Mesothelial cell of epicardium (in vitro differentiated cells): Measurements from ENCODE around the gene BMP6. TPM values are rescaled to one million over a fixed set of nuclear protein-coding genes. Genes with fewer than 3 reads are reported as not detected.

Experiments used
- DNase-seq, 2 experiments: peaks; one replicate each; pipeline ENCODE4 v3.0.0; 2021; ENCODE audit warnings: low spot score in 2 of 2; ENCODE audit not compliant: unreplicated experiment in 2 of 2
- H3K27ac Mint-ChIP-seq: 2 replicates; pipeline ENCODE4 v1.8.0; 2021; ENCODE audit warnings: mixed read lengths
- H3K27me3 Mint-ChIP-seq: 2 replicates; pipeline ENCODE4 v1.8.0; 2021; ENCODE audit warnings: low read depth, mixed read lengths
- H3K36me3 Mint-ChIP-seq: 2 replicates; pipeline ENCODE4 v1.8.0; 2021; ENCODE audit warnings: mixed read lengths
- H3K4me1 Mint-ChIP-seq: 2 replicates; pipeline ENCODE4 v1.8.0; 2021; ENCODE audit warnings: mixed read lengths
- H3K4me3 Mint-ChIP-seq: 2 replicates; pipeline ENCODE4 v1.8.0; 2021; ENCODE audit warnings: mild to moderate bottlenecking, moderate library complexity, mixed read lengths
- H3K9me3 Mint-ChIP-seq: 2 replicates; pipeline ENCODE4 v1.8.0; 2021; ENCODE audit warnings: mixed read lengths
- total RNA-seq: library from RNA; stranded (reverse); gene quantifications from 3 replicates; pipeline ENCODE4 v1.2.1, GENCODE V29; 2021
- TF ChIP-seq, protein P1 (sequence below): fragments of 200-600 bp; sonication (generic); IDR thresholded peaks from one replicate; pipeline ENCODE4 v1.5.0; 2021; ENCODE audit warnings: antibody characterized with exemption; ENCODE audit not compliant: unreplicated experiment

Gene BMP6
- total RNA-seq, 1 donor from 2014 or later: 3.6 TPM

DNA sequence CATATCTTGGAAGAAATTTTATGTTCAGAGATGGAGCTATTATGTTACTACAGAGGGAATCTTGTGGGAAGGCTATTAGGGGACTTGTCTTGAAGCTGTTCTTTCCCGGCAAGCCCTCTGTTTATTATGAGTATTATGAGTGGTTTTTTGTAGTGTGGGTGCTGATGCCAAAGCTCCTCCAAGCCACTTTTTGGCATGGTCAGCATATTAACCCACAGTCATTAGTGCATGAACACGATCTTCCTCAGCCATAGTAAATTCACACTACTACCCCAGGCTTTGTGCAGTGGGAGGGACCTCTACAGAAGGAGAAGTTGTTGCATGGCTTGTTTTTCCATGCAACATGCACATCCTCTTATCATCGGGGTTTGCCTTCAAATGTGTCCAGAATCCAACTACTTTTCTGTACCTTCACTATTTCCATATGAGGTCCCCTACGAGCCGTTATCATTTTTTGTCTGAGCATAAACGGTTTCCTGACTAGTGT, 6.5 kb upstream of the BMP6 start:
- H3K27ac Mint-ChIP-seq: no peak overlapping the region
- TF ChIP-seq, protein P1, sequence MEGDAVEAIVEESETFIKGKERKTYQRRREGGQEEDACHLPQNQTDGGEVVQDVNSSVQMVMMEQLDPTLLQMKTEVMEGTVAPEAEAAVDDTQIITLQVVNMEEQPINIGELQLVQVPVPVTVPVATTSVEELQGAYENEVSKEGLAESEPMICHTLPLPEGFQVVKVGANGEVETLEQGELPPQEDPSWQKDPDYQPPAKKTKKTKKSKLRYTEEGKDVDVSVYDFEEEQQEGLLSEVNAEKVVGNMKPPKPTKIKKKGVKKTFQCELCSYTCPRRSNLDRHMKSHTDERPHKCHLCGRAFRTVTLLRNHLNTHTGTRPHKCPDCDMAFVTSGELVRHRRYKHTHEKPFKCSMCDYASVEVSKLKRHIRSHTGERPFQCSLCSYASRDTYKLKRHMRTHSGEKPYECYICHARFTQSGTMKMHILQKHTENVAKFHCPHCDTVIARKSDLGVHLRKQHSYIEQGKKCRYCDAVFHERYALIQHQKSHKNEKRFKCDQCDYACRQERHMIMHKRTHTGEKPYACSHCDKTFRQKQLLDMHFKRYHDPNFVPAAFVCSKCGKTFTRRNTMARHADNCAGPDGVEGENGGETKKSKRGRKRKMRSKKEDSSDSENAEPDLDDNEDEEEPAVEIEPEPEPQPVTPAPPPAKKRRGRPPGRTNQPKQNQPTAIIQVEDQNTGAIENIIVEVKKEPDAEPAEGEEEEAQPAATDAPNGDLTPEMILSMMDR: no peak
- no peak for DNase-seq
- H3K36me3 Mint-ChIP-seq: no peaks in the 10 kb centered on the region
- peaks cover 22% of the 10 kb centered on the region for H3K9me3 Mint-ChIP-seq
- H3K27me3 Mint-ChIP-seq: peaks cover 34% of the 10 kb centered on the region
- no peak overlapping the region for H3K4me3 Mint-ChIP-seq
- peaks cover 2% of the 10 kb centered on the region for H3K4me1 Mint-ChIP-seq

DNA sequence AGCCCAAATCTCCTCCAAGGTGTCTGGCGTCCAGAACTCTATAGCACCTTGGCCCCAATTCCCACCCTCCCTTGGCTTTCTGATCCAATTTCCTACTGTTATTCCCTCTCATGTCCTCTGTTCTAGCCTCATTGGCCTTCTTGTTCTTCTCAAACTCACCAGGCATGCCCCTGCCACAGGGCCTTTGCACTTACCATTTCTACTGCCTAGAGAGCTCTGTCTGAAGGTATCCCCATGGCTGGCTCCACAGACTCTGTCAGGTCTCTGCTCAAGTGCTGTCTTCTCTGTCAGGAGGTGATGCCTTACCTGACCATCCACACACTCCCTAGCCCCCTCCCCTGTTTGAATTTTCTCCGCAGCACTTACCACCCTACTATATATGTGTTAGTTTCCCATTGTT, 5.6 kb upstream of the BMP6 start:
- Mint-ChIP-seq H3K27me3 (peaks cover 44% of the 10 kb centered on the region), H3K27ac (no peak overlapping the region), H3K9me3 (peaks cover 15% of the 10 kb centered on the region), H3K4me1 (peaks cover 2% of the 10 kb centered on the region), H3K36me3 (no peaks in the 10 kb centered on the region), H3K4me3 (no peak overlapping the region)
- TF ChIP-seq, protein P1: no peak
- DNase-seq: no peak

DNA sequence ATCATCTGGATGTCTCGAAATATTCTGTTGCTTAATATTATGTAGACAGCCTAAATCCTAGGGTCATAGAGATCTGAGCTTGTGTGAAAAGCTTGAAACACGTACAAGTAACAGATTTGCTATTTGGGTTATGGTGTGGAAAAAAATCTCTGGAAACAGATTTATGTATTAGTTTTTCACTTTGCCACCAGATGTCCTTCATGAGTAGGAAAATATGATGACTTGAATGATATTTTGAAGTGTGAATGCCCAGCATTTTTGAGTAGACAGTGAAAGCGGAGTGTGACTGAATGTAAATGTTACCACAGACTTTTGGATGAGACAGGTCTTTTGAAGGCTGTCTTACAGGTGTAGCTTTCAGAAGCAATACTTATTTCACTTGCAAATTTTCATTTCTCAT, 4.2 kb upstream of the BMP6 start:
- H3K4me3 Mint-ChIP-seq: no peak overlapping the region
- TF ChIP-seq, protein P1: peak; percentile 50
- peaks cover 56% of the 10 kb centered on the region for H3K27me3 Mint-ChIP-seq
- no peak overlapping the region for H3K27ac Mint-ChIP-seq
- peaks cover 10% of the 10 kb centered on the region for H3K4me1 Mint-ChIP-seq
- H3K9me3 Mint-ChIP-seq: peaks cover 4% of the 10 kb centered on the region
- DNase-seq: no peak
- no peaks in the 10 kb centered on the region for H3K36me3 Mint-ChIP-seq

DNA sequence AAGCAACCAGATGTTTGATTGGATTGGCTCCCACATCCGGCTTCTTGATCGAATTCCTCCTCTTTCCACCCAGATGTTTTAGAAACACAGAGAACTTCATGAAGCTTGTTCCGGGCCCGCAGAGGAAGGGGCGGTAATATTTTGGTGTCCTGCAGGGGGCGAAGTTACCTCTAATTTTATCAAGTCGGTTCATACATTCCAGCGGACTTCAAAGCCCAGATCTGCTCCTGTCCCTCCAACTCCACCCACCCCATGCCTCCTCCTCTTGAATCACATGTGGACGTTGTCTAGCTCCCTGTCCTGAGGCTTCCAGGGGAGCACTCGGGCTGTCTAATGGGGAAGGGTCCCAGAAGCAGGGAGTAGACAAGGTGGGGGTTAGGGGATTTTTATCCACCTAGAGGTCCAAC, 2.9 kb upstream of the BMP6 start:
- peak; percentile 56 to 85 for DNase-seq
- peaks cover 62% of the 10 kb centered on the region for H3K27me3 Mint-ChIP-seq
- no peak overlapping the region for H3K4me3 Mint-ChIP-seq
- TF ChIP-seq, protein P1: peak; percentile 83
- peaks cover 15% of the 10 kb centered on the region for H3K4me1 Mint-ChIP-seq
- no peaks in the 10 kb centered on the region for H3K36me3 Mint-ChIP-seq
- H3K9me3 Mint-ChIP-seq: no peaks in the 10 kb centered on the region
- no peak overlapping the region for H3K27ac Mint-ChIP-seq

DNA sequence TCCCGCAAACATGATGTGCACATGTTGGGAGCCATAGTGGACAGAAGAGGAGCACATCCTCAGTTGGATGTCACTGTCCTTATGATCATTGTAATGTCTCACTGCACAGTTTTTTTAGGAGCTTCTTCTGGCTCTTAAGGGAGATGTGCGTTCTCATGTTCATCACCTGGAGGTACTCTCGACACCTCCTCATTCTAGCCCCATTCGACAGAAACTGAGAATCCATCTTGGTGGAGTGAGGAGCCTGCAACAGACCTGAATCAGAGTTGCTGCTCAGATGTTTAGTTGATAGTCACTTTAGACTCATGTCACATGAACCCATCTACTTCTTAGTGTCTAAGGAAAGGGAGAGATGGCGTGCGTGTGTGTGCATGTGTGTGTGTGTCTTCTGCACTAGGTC, 2.3 kb upstream of the BMP6 start:
- Mint-ChIP-seq H3K9me3 (no peaks in the 10 kb centered on the region), H3K4me3 (no peak overlapping the region), H3K36me3 (no peaks in the 10 kb centered on the region), H3K27ac (no peak overlapping the region), H3K4me1 (peaks cover 18% of the 10 kb centered on the region), H3K27me3 (peaks cover 67% of the 10 kb centered on the region)
- no peak for DNase-seq
- TF ChIP-seq, protein P1: no peak

DNA sequence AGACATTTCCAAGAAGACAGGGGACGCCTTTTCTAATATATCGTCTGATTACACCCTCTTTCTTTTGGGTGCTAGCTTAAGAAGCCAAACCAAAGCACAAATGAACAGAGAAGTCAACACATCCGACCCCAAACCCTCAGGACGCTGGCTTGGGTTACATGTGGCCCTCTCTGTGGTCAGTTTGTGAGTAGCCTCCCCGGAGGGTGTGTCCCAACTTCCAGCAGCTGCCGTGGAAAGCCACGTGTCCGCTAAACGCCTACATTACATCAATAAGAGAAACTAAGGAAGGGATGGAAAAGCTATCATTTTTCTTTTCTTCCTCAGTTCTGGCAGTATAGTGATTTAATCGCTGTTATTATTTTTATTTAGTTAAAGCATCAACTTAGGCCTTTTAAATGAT, 487 bp upstream of the BMP6 start:
- peak overlapping the region; percentile 82 for H3K4me3 Mint-ChIP-seq
- peaks cover 26% of the 10 kb centered on the region for H3K4me1 Mint-ChIP-seq
- no peaks in the 10 kb centered on the region for H3K9me3 Mint-ChIP-seq
- peaks cover 76% of the 10 kb centered on the region for H3K27me3 Mint-ChIP-seq
- H3K36me3 Mint-ChIP-seq: no peaks in the 10 kb centered on the region
- TF ChIP-seq, protein P1: no peak
- H3K27ac Mint-ChIP-seq: no peak overlapping the region
- no peak for DNase-seq
